EL (cell line): Measurements from ENCODE around the gene NECAB2.

Source experiments
- DNase-seq: peaks from one replicate; pipeline ENCODE4 v3.0.0-alpha.2; 2016

NECAB2 gene

DNA sequence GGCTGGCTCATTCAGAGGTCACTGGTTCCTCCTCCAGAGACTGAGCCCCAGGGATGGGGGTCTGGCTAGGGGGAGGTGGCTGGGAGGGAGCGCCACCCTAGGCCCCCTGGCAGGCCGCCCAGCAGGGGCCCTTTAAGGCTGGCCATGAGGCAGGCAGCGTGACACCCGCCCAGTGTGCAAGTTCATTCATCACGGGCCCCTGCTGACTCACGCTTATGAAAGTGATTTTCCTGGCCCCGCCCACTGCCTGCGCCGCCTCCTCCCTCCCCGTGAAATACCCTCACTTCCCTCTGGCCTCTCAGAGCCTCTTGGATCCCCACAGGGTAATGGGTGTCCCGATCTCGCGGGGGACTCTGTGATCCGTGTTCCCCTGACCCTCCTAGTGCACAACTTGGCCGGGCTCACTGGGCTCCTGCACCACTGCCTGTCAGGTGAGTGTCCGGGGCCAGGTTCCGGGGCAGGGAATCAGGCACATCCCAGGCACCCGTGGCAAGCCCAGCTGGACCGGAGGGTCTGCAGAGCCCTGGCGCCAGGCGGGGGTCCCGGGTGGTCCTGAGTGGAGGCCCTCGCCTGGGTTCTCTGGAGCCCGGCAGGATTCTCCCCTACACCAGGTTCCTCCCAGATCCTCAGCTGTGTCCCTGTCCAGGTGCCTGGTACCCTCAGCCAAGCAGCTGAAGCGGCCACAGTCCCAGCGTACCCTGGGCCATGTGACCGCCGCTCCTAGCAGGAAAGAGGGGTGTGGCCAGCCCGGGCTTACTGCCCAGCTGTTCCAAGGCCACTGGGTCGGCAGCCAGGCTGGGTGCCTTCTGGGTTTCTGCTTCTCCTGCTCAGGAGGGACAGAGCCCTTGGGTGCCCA, 14.9 kb upstream of the NECAB2 start, which contains the start of gene OSGIN1:
OSGIN1 (plus strand) TSS at position 301 of the 856 bp plus-strand sequence. CDS start 4,432 bp downstream, outside the sequence.
- DNase-seq: peak; percentile 94

DNA sequence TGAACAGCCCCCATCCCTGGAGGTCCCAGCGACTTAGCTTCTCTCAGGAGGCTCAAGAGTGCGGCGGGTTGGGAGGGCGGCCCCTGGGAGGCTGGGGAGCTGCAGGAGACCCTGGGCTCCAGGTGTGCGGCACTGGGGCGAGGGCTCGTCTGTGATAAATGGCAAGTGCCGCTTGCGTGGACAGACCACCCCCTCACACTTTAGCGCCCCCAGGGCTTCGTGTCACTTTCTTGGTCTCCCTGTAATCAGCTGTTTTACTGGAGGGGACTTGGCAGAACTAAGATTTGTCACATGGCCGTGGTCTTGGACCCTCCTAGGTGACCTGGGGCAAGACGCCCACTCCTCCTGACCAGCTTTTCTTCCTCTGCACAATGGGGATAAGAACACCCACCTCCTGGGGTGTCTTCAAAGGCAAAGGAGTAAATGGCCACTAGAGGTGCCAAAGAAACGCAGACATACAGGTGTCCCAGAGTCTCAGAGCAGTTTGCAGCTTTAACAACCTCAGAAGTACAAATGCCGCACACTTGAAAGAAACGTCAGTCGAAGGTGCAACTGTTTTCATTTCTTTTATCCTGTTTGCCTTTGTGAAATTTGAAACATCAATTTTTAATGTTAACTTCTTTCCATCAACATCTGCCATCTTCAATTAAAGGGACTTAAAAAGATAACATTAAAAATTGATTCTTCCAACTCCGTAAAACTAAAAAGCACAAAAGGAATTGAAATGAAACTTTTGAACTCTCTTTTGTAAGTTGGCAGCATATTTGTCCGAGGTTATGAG, 14.1 kb upstream of the NECAB2 start:
- DNase-seq: peak; percentile 36

DNA sequence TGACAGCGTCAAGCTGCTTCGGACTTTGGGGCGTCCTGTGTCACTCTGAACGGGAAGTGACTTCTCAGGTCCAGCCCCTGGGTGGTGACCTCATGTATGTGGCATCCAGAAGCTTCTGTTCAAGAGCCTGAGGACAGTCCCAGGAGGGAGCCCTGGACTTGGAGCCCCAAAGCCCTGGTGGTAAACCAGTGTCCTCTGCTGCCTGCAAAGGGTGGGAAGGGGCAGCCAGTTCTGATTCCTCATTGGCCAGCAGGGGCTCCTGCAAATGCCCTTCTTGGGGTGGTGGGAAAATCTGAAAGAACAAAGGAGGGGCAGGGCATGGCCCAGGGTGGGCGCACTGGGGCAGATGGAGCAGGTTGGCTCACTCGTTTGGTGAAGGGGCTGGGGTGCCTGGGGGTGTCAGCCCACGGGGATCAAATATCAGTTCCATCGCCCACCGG, 13.4 kb upstream of the NECAB2 start:
- peak; percentile 82 for DNase-seq

DNA sequence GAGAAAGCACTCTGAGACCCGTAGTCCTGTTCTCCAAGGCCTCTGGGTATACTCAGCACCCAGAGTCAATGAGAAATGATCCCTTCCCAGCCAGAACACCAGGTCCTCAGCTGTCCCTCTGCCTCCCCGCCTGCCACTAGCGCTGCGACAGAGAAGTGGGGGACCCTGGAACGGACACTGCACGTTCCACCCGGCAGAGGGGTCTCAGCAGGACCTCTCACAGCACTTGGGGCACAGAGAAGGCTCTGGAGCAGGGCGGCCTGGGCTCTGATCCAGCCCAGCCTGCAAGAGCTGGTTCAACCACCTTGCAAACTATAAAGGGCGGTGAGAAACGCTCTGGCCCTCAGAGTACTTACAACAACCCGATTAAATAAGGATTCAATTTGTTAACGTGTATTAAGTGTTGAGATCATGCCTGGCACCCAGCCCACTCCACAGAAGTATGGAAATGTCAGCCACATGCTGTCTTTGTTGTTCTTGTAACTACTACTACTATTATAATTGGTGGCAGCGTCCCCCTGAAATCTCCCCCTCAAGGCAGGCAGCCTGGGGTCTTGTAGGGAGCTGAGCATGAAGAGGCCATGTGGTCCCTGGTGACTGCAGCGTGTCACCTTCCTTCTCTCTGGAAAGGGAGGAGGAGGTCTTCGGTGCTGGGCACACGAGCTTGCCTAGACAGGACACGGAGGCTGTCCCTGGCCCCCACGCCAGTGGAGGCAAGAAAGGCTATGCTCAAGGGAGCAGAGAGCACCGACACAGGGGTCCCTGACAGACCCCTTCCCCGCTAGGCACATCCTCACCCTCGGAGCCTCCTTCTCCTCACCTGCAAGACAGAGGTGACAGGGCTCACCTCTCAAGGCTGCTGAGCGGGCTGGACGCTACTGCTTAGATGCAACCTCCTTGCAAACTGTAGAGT, 12.6 kb upstream of the NECAB2 start:
- peak; percentile 21 for DNase-seq

DNA sequence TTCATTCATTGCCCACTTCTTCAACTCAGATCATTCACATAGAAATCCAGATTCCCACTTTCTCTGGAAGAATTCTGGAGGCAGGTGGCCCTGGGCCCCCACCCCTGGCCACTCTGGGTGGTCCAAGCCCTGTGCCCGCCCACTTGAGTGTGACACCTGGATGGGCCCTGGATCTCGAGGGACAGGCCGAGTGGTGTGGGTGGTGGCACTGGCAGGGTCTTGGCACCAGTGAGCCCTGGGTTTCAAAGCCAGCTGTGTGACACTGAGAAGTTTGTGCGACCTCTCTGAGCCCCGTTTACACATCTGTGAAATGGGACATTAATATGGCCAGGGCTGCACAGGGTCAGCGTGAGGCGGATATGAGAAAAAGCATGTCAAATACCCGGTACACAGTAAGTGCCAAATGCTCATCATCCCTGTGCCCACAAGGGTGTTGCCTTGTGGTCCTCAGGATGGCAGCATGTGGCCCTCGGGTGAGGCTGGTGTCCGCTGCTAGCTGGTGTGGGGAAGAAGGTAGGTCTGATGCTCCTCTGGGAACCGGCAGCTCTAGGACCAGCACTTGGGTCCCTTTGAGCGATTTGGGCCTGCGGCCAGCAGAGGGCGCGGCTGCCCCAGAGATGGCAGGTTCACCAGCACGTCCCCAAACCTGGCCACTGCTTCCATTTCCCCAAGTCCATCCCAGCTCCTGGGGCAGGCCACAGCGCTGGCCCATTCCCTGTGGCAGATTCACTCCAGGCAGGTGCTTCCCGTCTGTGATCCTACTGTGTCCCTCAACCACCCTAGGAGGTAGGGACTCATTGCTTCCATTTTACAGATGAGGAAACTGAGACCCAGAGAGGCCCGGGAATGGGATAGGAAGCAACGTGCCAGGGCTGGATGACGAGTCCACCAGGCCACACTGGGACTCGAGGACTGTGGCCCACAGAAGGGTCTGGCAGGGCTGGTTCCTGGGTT, 11.4 kb upstream of the NECAB2 start:
- DNase-seq: peak; percentile 76

DNA sequence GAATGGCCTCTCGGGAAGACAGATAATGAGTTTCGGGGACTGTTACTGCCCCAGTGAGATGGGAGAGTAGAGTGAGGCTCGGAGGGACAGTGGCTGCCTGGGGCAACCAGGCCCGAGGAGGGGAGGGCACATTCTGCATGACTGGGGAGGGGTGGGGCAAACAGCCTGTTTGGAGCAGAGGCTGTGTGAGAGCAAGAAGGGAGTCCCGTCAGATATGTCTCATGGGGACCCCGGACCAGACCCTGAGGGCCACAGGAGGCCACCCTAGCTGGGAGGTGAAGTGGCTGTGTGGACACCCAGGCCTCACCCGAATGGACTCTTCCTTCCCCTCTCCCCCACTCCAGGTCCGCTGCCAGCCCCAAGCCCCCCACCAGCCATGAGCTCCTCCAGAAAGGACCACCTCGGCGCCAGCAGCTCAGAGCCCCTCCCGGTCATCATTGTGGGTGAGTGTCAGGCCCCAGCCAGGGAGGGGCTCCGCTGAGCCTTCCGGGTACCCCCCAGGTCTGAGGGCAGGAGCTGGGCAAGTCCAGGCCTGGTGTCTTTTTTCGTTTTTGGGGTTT, 10.7 kb upstream of the NECAB2 start:
- DNase-seq: no peak

DNA sequence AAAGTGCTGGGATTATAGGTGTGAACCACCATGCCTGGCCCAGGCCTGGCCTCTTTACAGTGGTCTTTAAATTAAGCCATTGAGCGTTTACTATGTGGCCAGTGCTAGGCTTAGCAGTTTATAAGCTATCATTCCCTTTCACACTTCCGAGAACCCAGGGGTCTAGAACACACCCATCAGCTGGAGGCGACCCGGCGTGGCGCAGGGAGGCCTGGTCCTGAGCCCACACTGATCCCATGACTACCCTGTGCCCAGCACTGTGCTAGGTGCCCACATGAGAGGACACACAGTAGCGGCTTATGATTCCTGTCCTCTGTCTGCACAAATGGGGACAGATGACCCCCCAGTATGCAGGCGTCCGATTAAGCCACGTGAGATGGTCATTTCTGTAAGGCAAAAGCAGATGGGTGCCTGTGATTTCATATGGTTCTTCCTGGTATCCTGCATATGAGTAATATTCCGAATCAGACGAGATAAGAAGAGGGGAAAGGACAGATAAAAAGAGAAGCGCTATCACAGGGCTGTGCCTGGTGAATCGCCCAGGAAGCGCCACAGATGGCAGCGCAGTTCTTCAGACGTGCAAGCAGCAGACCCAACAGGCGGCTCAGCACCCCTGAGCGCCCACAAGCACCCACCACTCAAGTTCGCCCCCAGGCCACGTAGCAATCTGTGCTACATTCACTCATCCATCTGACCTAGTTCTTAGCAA, 9.8 kb upstream of the NECAB2 start:
- DNase-seq: no peak

DNA sequence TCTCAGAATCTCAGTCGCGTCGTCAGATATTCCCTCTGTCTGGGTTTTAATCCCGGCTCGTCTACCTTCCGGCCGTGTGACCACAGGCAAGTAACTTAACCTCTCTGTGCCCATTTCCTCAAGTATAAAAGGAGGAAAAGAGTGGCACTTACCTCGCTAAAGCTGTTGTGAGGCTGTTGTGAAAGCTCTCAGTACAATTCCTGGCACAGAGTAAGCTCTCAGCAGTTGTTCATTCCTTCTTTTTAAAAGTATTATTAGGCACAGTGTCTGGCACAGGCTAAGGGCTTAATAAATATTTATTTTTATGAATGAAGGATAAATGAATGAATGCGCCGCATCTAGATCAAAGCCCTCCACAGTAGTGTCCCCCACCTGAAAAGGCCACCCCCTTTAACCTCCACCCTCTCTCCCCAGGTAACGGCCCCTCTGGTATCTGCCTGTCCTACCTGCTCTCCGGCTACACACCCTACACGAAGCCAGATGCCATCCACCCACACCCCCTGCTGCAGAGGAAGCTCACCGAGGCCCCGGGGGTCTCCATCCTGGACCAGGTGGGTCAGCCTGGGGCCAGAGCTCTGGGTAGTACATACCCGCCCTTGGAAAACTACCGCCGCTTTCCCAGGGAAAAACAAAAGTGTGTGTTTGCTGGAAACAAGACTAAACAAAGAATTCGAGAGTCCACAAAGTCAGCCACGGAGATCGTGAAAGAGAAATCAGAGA, 9.0 kb upstream of the NECAB2 start:
- DNase-seq: no peak

DNA sequence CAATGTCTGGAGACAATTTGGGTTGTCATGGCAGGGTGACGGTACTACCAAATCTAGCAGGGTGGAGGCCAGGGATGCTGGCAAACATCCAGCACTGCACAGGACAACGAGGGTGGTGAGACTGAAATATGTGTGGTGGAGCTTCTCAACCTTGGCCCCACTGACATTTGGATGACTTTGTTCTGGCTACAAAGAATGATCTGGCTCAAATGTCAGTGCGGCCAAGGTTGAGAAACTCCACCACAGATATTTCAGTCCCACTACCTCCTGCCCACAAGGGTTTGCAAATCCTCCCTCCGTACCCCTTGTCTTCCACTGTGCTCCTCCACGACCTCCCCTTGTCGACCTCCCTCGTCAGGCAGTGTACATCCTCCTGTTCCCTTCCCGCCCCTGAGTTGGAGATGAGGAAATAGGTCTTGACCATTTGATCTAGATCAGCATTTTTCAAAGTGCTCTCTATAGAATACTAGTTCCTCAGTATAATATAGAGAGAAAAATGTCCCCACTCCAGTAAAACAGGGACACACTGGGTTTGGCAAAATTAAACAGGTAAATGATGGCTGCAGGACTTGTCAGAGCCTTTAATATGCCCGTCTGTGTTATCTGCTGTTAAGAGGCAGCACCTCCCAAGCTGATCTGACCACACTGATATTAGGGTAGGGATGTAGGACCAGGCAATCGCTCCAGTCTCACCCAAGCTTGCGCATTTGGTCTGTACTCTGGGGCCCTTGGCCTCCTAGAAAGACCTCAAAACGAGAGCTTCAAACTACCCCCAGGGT, 8.2 kb upstream of the NECAB2 start:
- no peak for DNase-seq

DNA sequence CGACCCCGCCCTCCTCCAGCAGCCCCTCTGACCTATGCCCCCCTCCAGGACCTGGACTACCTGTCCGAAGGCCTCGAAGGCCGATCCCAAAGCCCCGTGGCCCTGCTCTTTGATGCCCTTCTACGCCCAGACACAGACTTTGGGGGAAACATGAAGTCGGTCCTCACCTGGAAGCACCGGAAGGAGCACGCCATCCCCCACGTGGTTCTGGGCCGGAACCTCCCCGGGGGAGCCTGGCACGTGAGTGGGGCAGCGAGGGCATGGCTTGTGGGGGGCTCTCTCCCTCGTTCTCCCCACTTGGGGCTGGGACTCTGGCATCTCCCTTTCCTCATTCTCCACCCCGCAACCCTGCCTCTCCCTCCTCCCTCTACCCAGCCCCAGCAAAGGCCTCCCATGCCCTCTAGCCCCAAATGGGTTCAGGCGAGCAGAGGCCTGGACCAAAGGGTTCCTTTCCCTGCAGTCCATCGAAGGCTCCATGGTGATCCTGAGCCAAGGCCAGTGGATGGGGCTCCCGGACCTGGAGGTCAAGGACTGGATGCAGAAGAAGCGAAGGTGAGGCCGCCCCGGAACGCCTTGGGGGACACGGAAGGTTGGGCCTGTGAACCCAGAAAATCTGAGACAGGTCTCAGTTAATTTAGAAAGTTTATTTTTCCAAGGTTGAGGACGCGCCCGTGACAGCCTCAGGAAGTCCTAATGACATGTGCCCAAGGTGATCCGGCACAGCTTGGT, 7.4 kb upstream of the NECAB2 start:
- DNase-seq: no peak

DNA sequence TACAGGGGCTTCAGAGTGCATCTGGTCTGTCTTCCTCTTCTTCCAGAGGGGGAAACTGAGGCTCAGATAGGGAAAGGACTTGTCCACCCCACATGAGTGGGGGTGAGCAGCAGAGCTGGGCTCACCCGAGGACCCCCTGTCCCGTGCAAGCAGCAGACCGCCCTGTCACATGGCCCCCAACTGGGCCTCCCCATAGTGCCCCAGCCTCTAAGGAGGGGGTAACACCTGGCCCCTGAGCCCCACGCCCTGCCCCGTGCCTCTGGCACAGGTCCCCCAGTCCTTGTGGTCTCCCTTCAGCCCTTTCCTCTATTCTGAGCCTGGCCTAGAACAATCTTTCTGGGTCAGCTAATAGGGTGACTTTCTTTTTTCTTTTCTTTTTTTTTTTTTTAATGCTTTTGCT, 6.5 kb upstream of the NECAB2 start:
- DNase-seq: no peak

DNA sequence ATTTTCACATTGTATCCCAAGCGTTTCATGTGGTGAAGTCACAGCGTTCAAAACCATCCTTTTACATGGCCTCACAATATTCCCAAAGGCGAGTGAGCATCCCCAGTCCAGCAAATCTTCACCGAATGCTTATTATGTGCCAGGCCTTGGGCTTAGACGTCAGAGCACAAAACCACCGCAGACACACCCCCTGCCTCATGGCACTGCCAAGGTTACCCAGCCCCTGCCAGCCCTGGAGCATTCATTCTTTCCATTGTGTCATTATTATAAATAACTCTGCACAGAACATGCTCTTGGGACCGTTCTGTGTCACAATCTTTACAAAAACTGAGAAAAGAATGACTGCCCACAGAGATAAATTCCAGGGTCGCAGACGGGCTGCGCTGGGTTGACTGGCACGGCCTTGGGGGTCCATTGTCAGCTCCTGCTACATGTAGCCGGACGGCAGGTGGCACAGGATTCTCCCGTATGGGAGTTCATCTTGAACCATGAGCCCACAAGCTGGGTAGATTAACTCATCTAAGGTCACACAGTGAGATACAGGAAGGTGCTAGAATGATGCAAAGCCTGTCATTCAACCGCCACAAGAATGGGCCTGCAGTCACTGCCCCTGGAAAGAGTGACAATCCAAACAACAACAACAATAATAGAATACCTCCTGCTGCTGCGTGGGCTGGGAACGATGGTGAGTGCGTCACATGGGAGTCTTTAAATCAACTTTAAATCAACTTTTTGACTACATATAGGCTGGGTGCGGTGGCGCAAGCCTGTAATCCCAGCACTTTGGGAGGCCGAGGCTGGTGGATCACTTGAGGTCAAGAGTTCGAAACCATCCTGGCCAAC, 4.5 kb upstream of the NECAB2 start:
- DNase-seq: no peak

DNA sequence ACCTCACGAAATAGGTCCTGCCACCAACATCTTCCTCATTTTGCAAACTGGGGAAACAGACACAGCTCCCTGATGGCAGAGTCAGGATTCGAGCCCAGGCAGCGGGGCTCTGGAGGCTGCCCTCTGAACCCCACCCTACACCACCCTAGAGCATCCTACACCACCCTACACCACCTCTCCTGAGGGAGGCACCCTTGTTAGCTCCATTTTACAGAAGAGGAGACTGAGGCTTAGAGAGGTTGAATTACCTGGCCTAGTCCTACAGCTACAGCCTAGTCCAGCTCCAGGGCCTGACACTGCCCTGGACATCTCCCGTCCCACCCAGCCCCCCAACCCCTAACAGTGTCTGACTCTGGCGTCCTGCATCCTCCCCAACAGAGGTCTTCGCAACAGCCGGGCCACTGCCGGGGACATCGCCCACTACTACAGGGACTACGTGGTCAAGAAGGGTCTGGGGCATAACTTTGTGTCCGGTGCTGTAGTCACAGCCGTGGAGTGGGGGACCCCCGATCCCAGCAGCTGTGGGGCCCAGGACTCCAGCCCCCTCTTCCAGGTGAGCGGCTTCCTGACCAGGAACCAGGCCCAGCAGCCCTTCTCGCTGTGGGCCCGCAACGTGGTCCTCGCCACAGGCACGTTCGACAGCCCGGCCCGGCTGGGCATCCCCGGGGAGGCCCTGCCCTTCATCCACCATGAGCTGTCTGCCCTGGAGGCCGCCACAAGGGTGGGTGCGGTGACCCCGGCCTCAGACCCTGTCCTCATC, 3.2 kb upstream of the NECAB2 start:
- DNase-seq: no peak

DNA sequence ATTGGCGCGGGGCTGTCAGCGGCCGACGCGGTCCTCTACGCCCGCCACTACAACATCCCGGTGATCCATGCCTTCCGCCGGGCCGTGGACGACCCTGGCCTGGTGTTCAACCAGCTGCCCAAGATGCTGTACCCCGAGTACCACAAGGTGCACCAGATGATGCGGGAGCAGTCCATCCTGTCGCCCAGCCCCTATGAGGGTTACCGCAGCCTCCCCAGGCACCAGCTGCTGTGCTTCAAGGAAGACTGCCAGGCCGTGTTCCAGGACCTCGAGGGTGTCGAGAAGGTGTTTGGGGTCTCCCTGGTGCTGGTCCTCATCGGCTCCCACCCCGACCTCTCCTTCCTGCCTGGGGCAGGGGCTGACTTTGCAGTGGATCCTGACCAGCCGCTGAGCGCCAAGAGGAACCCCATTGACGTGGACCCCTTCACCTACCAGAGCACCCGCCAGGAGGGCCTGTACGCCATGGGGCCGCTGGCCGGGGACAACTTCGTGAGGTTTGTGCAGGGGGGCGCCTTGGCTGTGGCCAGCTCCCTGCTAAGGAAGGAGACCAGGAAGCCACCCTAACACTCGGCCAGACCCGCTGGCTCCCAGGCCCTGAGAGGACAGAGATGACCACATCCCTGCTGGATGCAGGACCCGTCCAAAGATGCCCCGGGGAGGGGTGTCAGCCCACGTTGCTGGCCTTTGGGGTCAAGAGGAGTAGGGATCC, 2.4 kb upstream of the NECAB2 start:
- DNase-seq: no peak

DNA sequence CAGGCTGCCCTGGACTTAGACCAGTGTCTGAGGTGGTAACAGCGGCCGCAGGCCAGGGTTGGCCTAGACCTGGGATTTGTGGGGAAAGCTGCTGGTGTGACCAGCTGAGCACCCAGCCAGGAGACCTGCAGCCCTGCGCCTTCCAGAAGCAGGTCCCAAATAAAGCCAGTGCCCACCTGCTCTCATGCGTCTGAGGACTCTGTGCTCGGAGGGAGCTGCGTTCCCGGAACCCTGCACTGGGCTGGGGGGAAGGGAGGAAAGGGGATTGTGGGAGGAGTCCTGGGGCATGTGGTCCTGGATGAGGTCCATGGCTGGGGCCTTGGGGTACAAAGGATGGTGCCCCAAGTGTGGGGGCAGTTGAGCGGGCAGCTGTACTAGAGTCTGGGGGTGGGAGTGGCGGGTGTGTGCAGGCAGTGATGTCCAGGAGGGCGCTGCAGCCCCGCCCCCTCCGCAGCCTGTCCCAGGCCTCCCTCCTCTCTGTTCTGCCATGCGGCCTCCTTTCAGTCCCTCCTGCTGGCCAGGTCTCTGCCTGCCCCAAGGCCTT, 1.8 kb upstream of the NECAB2 start:
- DNase-seq: no peak

DNA sequence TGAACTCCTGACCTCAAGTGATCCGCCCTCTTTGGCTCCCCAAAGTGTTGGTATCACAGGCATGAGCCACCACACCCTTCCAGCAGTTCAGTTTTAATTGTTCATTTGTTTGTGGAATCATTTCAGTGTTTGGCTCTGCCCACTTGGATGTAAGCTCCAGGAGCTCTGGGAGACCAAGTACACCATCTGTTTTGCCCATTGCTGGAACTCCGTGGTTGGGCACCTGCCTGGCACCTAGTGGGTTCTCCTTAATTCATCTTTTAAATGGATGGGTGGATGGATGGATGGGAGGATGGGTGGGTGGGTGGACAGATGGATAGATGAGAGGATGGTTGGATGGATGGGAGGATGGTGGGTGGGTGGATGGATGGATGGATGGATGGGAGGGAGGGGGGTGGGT, 953 bp upstream of the NECAB2 start:
- DNase-seq: no peak
